Activated CD4-positive, alpha-beta T cell treated with anti-CD3 and anti-CD28 coated beads, Interleukin-2, Interleukin-6, amounts not matched to agents 100 ng/mL and 50 ng/mL, durations not matched to agents 16 hours and 8 hours (primary cell): ENCODE measurements around the gene MAML2.
"Not testable (repeated sequence)": the region's sequence is repeated elsewhere in the genome, so short reads cannot be mapped to it uniquely, and the experiment has no call there.

Experiments
- DNase-seq: peaks from one replicate; pipeline ENCODE4 v3.0.0-alpha.2; 2020

MAML2 gene

DNA sequence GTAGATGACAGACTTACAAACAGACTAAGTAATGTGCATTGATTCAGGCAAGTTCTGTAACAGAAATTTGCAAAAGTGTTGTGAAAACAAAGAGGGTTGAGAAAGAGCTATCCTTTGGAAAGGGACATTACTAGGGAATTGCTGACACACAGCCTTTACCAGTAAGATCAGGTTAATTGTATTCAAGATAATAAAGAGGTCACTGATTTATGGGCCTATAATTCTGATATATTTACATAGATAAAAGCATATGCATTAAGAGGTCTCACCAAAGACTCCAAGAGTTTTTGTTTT lies 138.7 kb downstream of the MAML2 start:
- no peak for DNase-seq

DNA sequence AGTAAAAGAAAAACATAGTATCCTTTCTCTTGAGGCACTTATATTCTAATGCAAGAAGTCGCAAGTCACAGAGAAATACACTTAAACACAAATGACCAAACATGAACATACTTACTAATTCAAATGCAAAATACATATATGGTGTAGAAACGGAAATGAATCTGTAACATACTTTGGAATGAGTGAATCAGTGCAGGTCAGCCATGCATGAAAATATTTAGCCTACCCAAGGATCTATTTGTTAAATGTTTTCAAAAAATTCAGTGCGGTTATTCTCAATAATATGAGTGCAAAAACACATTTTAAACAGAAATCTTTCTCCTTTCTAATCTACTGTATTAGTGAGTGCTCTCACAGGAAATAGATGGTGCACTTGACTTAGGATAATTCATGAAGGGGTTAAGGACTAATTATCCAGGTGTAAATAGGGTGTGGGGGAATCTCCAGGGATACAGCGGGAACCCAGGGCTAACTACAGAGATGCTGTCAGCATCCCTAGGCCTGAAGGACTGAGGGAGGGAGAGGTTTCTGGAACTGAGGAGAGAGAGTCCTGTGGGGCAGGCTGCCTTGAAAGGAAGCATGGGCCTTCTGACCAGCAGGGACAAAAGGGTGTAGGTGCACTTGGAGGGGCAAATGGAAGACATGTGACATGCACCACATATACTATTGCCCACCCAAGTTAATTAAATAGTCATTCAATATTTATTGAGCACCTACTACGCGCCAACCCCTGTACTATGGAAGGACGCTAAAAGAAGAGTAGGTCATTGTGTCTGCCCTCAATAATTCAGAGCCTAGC lies 139.2 kb downstream of the MAML2 start:
- DNase-seq = no peak

DNA sequence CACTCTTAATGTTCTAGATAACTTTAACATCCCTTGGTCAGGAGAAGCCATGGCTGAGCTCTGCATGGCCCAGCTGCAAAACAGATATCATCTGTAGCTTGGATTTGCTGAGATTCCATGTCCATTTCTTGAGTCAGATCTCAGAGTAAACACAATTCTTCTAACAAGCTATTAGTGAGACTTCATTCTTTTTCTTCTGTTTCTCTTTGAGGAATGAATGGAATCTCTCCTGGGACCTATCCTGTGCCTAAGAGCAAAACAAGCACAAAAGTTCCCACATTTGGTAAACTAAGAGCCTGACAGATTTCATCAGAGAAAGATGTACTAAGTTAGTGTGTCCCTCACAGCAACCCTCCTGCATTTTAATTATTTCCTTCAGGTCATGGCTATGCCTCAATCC lies 142.8 kb downstream of the MAML2 start:
- no peak for DNase-seq

DNA sequence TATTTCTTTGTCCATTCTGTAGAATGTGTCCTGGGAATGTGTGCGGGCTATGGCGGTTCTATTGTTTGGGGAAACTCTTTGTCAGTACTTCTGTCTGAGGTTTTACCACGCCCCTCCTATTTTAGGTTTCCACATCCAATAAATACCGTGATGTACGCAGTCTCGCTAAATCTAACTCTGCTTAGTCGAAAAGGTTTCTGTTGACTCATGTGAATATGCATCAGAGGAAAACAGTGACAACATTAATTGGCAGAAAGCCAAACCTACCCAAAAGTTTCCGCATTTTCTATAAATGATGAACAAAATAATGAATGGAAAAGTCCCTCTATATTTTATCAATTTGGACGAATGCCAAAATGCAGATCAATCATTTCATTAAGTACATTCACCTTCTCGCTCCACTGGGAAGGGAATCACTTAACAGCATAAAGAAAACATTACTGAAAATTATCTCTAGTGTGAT lies 143.4 kb downstream of the MAML2 start:
- peak; percentile 79 for DNase-seq

DNA sequence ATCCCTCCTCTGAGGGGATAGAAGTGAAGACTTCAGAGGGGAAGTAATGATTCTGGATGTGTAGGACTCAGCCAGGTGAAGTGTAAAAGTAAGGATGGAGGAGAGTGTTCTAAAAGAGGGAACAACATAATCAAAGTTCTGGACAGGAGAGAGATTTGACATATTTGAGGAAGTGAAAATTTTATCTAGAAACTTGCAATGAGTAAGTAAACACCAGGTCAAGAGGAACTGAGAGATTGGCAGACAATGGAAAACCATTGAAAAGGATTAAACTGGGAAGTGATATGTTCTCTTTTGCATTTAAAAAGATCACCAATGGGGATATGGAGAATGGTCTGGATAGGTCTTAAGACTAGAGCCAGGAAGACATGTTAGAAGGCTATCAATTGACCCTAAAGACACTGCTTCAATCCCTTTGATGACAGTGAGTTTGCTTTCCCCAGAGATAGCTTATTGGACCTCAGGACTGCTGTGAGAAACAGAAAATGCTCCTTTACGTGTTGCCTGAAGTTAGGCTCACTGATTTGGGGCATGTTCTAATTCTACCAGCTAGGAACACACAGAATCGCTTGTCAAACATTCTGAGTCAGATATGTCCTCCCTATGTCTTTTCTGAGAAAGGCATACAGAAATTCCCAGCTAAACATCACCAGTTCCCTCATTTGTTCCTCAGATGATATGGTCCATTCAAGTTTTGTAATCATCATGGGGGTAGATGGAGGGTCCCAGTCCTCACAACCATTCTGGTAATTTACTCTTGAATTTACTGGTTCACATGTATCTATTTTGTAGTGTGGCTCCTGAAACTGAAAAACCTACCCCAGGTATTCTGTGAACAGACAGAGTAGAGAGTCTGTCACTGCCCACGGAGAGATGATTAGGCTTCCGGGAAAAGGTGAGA lies 144.9 kb downstream of the MAML2 start:
- peak; percentile 45 for DNase-seq

DNA sequence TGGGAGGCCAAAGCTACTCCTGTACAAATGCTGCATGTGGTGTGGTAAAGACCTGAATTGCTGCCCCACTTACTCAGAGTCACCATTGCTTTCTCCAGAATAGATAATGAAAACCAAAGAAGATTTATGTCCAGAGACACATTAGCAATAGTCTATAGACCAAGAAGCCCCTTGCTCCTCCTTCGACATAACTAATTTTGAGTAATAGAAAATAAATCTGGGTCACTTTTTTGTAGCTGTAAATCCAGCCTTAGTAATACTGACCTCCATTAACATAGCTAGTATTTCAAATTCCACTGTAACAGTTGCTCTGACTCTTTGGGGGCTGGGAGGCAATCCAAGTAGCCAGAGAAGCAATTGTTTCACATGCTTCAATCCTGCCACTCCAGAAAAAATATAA lies 145.9 kb downstream of the MAML2 start:
- no peak for DNase-seq

DNA sequence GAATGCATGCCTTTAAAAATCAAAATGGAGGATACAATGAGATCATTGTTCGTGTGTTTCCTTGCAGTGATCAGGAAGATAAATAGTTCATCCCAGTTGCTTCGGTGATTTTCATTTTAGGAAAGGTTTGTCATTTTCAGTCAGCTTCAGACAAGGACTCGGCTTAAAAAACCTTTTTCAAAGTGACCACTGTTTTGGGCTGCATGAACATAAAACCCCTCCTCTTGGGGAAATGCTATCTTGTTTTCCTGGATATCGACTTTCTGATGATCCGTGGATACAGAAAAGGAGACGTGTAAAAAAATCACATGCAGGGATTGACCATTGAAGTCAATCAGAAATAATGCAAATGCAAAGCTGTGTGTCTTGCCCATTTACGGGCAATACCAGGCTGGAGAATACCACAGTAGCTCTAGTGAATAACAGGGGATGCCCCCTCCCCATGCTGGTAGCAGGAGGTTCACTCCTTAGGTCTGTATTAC lies 146.8 kb downstream of the MAML2 start:
- no peak for DNase-seq

DNA sequence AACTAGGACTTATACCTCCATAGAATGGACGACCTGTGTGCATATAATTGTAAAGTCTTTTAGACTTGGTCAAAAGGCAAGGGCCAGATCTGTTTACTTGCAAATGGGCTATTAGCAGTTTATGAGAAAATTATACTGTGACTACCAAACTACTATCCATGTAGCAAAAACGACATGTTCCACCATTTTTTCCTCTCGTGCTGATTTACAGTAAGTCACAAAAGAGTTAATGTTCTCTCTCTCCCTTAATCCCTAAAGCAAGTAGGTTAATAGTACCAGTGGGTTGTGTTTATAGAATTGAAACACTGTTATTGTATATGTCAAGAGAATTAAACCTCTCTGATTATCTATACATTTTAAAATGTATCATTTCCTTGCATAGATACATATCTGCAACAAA lies 147.3 kb downstream of the MAML2 start:
- DNase-seq = no peak

DNA sequence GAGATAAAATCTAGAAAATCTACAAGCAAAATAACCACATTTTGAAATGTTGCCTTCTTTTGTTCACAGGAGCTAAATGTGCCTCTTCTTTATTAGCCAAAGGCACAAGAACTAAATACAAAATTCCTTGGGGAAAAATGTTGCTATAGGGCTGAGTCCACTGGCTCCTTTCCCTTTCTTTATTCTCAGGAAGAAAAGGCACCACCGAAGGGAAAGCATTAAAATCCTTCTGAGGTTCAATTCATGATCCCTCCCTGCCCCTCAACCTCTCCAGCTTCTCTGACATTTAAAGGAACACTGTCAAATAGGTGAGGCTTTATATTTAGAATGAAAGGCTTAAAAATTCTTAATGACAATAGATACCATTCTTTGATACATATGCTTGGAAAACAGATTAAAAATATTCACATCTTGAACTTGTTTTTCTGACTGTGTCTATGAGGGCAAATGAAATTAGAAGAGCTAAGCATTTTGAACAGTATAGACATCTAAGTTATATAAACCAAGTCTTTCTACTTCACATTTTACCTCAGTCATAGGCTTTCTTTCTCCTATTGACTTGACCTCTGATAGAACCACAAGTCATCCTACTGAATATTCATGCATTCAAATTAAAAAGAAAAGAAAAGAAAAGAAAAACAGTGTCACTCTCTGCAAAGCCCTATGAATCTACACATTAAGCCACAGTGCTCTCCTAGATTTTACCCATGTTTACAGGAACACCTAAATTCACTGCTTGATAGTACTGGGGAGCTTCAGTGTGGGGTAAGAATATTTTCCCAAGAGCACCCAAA lies 148.2 kb downstream of the MAML2 start:
- no peak for DNase-seq

DNA sequence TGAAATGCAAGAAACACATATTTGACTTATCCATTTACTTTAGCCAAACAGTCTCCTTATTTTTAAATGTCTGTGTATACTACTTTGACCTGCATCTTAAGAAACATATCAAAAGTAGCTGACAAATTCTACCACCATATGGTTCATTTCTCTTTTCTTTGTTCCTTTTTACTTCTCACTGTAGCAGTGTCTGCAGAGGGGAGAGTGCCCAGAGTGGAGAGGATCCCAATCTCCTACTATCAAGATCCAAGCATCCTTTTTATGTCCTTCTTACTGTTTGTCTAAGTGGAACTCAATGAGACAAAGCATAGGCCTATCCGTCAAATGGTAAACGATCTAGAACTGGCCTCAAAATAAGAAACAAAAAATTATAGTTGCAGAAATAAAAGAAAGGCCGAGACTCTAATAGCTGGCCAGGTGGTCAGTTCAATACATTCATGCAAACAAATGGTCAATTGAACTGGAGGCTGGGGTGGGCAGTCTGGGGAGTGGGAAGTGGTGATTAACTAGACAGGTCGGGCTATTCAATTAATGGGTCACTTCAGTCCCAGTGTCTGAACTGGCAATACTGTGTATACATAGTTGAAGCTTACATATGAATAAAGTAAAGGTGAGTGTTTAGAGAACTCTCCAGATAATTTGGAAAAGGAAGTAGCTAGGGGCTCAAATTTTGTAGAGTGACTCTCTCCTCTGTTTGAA lies 149.1 kb downstream of the MAML2 start:
- peak; percentile 18 for DNase-seq

DNA sequence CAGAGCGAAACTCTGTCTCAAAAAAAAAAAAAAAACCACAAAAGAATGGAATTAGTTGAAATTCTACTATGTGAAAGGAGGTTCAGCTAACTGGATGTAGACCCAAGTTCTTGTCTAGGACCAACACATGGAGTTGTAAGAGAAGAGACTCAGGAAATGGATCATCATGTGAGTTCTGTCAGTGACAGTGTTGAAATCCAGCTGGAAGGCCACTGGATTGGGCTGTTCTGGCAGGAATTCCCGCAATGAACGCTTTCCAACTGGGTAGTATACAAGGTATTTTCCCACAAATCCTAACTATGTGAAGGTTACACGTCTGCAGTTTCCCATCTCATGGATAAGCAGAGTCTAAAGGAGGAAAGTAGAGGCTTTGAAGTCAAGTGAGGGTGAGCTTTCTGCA lies 151.2 kb downstream of the MAML2 start:
- DNase-seq = no peak

DNA sequence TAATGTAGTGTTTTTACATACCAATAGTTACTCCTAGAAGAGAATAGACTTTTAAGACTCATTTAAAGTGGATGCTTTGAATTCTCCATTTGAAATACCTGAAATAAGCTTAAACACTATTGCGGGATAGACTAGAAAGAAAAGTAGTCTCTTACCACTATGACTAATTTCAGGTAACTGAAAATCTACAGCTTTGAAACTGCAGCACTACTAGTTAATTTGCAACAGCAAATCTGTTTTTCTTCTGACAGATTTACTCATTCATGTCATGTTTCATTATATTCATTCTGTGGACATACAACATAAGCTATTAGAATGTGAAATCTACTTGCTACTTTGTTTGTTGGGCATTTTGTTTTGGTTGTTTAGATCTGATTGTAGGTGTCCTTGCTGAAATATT lies 153.6 kb downstream of the MAML2 start:
- DNase-seq = peak; percentile 70

DNA sequence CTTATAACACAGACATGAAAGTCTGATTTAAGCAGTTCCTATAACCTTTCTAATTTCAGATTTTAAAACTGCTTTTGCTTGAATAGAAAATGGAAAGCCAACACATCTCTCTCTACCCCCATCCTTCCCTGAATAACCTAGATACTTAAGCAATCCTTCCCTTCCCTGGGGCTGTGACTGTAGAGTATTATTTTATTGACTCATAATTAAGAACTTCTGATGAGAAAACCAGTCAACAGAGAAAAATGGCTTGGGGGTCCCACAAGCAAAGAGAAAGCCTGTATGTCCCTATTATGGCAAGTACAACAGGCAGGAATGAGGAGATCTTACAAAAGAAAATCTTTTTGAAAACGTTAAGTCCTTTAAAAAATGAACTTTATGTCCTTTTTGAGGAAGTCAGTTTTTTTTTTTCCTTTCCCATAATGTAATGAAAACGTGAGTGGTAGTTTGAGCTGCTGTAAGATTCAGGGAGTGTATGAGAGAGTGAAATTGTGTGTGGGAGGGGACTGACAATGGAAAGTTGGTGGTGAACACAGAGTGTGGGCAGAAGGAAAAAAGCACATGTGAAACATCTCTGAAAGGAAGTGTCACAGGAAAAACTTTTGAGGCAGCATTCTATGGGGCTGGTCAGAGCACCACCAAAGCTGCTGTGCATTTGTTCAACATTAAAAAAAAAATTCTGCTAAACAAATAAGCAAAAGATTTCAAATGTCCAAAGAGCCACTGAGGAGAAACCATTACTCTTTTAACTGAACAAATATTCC lies 154.6 kb downstream of the MAML2 start:
- peak; percentile 75 for DNase-seq

DNA sequence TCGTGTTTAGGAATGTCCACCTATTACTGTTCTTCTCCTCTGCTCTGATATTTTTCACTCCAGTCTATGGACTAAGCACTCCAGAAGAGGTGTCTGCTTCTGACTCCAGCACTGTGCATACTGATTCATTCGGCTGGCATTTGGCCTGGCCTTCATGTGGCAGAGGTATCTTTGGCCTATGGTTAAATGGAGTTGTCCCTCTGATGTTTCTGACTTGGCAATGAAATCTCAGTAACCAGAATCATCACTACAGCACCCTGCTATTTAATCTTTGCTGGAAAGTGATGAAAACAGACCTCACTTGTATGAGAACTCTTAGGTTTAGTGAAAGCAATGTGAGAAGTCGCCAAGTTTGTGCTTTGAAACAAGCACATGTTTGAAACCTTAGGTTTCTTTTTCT lies 155.2 kb downstream of the MAML2 start:
- DNase-seq = no peak

DNA sequence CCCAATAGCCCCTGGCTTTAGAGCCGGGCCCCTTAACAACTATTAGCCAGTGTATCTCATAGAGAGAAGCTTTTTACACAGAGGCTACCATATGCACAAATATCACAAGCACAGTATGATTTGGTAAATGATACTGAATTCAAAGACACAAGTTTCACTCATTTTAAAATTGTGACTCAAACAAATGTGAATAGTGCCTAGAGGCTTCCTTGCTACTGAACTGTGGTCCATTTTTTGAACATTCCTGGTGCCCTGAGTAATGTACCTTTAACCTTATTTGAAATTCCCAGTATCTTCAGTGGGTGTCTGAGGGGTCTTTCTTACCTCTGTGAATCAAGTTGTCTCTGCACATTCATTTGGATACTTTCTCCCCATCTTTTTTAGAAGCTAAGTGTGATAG lies 156.2 kb downstream of the MAML2 start:
- no peak for DNase-seq

DNA sequence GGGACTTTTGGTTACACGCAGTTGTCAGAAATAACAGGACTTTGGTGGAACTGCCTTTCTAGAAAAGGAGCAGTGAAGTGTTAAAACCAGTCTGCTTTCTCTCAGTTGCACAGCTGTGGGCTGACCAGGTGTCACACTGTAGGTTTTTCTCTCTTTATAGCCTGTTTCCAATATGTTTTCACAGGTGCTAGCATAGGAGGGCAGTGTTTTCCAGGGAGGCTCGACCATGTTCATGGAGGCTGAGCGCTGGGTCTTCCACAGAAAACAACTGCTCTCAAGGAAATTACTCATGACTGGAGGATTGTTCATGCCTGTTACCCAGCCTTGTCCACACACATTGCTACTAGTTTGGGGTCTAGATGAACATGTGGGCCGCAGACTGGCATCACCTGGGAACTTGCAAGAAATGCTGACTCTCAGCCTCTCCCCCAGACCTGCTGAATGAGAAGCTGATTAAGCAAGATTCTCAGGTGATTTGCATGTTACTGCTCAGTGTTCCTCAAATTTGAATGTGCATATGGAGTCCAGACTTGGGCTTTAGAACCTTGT lies 157.7 kb downstream of the MAML2 start:
- no peak for DNase-seq

DNA sequence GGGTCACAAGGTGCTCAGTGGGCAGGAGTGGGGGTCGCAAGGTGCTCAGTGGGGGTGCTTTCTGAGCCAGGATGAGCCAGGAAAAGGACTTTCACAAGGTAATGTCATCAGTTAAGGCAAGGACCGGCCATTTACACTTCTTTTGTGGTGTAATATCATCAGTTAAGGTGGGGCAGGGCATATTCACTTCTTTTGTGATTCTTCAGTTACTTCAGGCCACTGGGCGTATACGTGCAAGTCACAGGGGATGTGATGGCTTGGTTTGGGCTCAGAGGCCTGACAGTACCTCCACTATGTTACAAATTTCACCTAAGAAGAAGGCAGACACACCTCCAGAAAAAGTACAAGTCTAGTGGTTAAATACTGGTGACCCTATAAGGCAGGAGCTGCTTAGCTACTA lies 162.1 kb downstream of the MAML2 start:
- DNase-seq = not testable (repeated sequence)

DNA sequence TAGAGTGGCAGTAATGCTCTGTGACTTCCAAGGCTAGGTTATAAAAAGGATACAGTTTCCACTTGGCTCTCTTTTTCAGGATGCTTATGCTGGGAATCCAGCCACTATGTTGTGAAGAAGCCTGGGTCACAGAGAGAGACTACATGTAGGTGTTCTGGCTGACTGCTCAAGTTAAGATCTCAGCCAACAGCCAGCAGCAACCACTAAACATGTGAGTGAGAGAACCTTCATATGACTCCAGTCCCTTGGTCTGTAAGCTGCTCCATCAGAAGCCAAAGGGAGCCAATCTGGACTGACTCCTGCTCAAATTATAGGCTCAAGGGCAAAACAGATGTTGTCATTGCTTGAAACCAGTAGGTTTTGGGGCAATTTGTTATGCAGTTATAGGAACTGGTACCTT lies 162.7 kb downstream of the MAML2 start:
- DNase-seq = no peak

DNA sequence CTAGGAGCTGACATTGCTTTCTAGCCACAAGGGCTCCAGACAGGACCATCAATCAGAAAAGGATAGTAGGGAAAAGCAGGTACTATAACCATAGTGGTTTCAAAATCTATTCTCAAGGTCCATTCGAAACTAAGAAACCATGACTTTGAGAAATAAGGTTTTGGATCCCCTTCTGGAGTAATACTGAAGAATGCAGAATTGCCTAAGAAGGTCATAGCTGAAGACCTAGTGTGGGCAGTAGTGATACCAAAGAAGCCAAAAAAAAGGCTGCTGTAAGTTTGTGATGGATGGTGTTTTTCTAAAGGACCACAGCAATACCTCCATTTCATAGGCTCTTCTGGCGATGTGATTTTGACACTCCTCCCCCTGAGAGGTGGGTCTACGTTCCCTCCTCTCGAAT lies 163.1 kb downstream of the MAML2 start:
- DNase-seq = no peak

DNA sequence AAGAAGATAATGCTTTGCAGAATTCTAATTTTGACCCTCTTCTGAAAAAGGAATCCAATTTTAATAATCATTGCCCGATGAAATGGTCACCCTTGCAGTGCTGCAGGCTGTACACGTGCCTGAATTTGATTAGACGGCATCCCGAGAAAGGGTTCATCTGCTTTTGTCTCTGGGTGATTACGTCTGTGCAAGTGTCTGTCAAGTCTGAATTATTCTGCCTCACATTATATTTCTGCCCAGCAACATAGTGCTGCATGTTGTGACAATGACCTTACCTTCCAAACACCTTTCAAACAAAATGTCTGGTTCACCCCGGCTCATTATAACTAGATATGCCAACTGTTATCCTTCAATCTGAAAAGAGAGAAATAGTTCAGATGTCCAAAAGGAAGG lies 164.1 kb downstream of the MAML2 start:
- DNase-seq = no peak

DNA sequence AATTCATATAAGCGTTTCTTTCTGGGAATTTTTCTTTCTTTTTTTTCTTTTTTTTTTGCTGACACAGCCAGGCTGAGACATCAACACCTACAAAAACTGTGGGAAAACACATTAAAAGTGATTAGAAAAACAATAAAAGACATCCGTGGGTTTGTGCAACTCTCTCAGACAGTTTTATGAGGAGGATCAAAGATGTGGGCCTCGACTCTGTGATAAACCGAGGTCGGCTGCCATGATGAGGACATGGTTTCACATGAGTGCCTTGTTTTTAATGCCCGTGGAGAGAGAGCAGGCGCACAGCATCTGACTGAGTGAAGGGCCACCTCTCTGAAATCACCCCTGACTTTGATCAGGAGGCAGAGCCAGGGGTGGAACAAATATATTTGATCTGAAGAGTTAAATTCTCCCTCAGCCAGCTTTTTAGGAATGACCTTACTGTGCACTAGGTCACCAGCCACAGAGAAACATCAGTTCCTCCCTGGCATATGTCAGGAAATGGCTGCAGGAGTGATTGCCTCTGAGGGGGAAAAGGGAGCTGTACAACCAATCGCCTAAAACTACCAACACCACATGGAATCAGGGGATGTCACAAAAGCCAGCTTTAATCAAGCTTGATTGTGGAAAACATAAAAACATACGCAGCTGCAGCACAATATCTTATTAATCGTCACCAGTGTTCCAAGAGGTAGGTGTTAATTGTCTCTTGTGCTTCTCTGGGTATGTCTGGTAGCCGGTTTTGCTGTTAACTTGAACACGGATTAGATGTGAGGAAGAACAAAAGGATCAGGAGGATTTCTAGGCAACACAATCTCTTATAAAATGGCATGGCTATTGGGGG lies 164.7 kb downstream of the MAML2 start:
- no peak for DNase-seq
